ENCODE data around the gene HGFAC.
A peak's percentile ranks its signal among the peaks of the same experiment; 100 is the strongest.

DNA sequence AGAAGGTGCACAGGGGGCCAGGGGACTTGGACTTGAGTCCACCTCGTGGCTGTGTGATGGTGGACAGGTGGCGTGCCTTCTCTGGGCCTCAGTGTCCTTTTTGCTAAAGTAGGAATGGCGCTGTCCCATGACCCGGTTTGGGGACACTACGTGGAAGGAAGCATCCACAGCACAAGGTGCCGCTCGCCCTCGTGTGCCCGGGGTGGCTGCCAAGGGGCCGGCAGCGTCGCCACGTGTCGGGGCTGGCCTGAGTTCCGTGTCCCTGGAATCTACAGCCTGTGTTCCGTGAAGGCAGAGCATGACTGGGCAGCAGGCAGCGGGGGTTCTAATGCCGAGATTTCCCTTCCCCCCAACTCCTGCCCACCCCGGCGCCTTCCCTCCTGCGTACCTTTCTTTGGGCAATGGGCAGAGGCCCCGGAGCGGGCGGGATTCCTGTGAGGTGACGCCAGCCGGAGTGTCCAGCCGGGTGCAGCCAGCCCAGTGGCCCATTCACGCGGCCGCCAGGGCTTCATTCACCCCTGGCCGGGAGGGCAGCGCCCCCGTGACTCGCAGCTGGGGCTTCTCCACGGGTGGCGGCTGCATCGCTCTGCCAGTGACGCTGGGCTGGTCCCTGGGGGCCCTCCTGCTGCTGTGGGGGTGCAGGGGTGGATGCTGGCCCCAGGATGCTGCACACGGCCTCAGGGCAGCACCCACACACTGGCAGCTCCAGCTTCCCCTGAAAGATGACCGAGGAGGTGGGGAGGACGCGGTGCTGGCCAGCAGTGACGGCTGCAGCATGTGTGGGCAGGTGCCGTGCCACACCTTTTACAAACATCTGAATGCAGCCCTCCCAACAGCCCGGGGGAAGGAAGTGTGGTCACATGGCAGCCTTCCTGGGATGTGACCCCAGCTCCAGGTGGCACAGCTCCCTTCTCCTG is 42.5 kb downstream of the HGFAC start:
- TF ChIP-seq SMAD3 (CRISPR knock-in tag; IDR thresholded peaks at IDR 0.05; ENCODE audit: borderline replicate concordance), result no peak
- TF ChIP-seq ZBTB21 (CRISPR knock-in tag; IDR thresholded peaks at IDR 0.05; ENCODE audit: borderline replicate concordance), result no peak
- TF ChIP-seq, protein P1, sequence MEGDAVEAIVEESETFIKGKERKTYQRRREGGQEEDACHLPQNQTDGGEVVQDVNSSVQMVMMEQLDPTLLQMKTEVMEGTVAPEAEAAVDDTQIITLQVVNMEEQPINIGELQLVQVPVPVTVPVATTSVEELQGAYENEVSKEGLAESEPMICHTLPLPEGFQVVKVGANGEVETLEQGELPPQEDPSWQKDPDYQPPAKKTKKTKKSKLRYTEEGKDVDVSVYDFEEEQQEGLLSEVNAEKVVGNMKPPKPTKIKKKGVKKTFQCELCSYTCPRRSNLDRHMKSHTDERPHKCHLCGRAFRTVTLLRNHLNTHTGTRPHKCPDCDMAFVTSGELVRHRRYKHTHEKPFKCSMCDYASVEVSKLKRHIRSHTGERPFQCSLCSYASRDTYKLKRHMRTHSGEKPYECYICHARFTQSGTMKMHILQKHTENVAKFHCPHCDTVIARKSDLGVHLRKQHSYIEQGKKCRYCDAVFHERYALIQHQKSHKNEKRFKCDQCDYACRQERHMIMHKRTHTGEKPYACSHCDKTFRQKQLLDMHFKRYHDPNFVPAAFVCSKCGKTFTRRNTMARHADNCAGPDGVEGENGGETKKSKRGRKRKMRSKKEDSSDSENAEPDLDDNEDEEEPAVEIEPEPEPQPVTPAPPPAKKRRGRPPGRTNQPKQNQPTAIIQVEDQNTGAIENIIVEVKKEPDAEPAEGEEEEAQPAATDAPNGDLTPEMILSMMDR (IDR thresholded peaks at IDR 0.05), result no peak
- TF ChIP-seq, protein P2, sequence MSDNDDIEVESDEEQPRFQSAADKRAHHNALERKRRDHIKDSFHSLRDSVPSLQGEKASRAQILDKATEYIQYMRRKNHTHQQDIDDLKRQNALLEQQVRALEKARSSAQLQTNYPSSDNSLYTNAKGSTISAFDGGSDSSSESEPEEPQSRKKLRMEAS (CRISPR knock-in tag; IDR thresholded peaks at IDR 0.05), result no peak
- no peak for TF ChIP-seq CBFB (CRISPR knock-in tag; IDR thresholded peaks at IDR 0.05; ENCODE audit: low read depth)
- TF ChIP-seq IRF2 (CRISPR knock-in tag; IDR thresholded peaks at IDR 0.05; ENCODE audit: borderline replicate concordance, low read depth), result no peak
- TF ChIP-seq, protein P3, sequence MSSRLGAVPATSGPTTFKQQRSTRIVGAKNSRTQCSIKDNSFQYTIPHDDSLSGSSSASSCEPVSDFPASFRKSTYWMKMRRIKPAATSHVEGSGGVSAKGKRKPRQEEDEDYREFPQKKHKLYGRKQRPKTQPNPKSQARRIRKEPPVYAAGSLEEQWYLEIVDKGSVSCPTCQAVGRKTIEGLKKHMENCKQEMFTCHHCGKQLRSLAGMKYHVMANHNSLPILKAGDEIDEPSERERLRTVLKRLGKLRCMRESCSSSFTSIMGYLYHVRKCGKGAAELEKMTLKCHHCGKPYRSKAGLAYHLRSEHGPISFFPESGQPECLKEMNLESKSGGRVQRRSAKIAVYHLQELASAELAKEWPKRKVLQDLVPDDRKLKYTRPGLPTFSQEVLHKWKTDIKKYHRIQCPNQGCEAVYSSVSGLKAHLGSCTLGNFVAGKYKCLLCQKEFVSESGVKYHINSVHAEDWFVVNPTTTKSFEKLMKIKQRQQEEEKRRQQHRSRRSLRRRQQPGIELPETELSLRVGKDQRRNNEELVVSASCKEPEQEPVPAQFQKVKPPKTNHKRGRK (CRISPR knock-in tag; IDR thresholded peaks at IDR 0.05; ENCODE audit: borderline replicate concordance), result no peak
- TF ChIP-seq, protein P4, sequence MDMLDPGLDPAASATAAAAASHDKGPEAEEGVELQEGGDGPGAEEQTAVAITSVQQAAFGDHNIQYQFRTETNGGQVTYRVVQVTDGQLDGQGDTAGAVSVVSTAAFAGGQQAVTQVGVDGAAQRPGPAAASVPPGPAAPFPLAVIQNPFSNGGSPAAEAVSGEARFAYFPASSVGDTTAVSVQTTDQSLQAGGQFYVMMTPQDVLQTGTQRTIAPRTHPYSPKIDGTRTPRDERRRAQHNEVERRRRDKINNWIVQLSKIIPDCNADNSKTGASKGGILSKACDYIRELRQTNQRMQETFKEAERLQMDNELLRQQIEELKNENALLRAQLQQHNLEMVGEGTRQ (CRISPR knock-in tag; IDR thresholded peaks at IDR 0.05), result peak; percentile 17; the same call in 1 of the 2 replicates
- TF ChIP-seq MYBL2 (CRISPR knock-in tag; IDR thresholded peaks at IDR 0.05), result no peak
- TF ChIP-seq, protein P5, sequence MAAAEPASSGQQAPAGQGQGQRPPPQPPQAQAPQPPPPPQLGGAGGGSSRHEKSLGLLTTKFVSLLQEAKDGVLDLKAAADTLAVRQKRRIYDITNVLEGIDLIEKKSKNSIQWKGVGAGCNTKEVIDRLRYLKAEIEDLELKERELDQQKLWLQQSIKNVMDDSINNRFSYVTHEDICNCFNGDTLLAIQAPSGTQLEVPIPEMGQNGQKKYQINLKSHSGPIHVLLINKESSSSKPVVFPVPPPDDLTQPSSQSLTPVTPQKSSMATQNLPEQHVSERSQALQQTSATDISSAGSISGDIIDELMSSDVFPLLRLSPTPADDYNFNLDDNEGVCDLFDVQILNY (CRISPR knock-in tag; IDR thresholded peaks at IDR 0.05), result no peak
- TF ChIP-seq, protein P6, sequence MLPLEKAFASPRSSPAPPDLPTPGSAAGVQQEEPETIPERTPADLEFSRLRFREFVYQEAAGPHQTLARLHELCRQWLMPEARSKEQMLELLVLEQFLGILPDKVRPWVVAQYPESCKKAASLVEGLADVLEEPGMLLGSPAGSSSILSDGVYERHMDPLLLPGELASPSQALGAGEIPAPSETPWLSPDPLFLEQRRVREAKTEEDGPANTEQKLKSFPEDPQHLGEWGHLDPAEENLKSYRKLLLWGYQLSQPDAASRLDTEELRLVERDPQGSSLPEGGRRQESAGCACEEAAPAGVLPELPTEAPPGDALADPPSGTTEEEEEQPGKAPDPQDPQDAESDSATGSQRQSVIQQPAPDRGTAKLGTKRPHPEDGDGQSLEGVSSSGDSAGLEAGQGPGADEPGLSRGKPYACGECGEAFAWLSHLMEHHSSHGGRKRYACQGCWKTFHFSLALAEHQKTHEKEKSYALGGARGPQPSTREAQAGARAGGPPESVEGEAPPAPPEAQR (CRISPR knock-in tag; IDR thresholded peaks at IDR 0.05), result no peak
- TF ChIP-seq, protein P7, sequence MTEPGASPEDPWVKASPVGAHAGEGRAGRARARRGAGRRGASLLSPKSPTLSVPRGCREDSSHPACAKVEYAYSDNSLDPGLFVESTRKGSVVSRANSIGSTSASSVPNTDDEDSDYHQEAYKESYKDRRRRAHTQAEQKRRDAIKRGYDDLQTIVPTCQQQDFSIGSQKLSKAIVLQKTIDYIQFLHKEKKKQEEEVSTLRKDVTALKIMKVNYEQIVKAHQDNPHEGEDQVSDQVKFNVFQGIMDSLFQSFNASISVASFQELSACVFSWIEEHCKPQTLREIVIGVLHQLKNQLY (CRISPR knock-in tag; IDR thresholded peaks at IDR 0.05), result no peak
- TF ChIP-seq, protein P8, sequence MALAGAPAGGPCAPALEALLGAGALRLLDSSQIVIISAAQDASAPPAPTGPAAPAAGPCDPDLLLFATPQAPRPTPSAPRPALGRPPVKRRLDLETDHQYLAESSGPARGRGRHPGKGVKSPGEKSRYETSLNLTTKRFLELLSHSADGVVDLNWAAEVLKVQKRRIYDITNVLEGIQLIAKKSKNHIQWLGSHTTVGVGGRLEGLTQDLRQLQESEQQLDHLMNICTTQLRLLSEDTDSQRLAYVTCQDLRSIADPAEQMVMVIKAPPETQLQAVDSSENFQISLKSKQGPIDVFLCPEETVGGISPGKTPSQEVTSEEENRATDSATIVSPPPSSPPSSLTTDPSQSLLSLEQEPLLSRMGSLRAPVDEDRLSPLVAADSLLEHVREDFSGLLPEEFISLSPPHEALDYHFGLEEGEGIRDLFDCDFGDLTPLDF (CRISPR knock-in tag; IDR thresholded peaks at IDR 0.05), result no peak

All from WTC11 (cell line).